GM19395 (cell line): ENCODE measurements around the gene TGM3.

Source experiments
- ATAC-seq: cut with Tn5 transposase; IDR thresholded peaks from one replicate; pipeline ENCODE4 v1.9.1; 2021; ENCODE audit warnings: mild to moderate bottlenecking, moderate library complexity; ENCODE audit not compliant: unreplicated experiment

The TGM3 gene

GRCh38 chr20:2335096-2335870 lies 39.5 kb downstream of the TGM3 start:
- ATAC-seq, result no peak

GRCh38 chr20:2336471-2336870 lies 40.7 kb downstream of the TGM3 start:
- ATAC-seq, result no peak

GRCh38 chr20:2337142-2337541 lies 41.3 kb downstream of the TGM3 start:
- ATAC-seq, result no peak

- no peak for ATAC-seq
Observed at GRCh38 chr20:2338411-2339066, 42.7 kb downstream of the TGM3 start.

- ATAC-seq, result no peak
Observed at GRCh38 chr20:2340136-2340535, 44.3 kb downstream of the TGM3 start.

- ATAC-seq, result no peak
Observed at GRCh38 chr20:2340823-2341222, 45.0 kb downstream of the TGM3 start.

- no peak for ATAC-seq
Observed at GRCh38 chr20:2341336-2341735, 45.5 kb downstream of the TGM3 start.

GRCh38 chr20:2342243-2342642 lies 46.4 kb downstream of the TGM3 start:
- ATAC-seq, result no peak

GRCh38 chr20:2346188-2346587 lies 50.4 kb downstream of the TGM3 start:
- no peak for ATAC-seq

GRCh38 chr20:2348336-2348735 lies 52.5 kb downstream of the TGM3 start:
- ATAC-seq, result no peak

- ATAC-seq, result no peak
Observed at GRCh38 chr20:2349801-2350200, 54.0 kb downstream of the TGM3 start.

- no peak for ATAC-seq
Observed at GRCh38 chr20:2350606-2351005, 54.8 kb downstream of the TGM3 start.

GRCh38 chr20:2353231-2353630 lies 57.4 kb downstream of the TGM3 start:
- ATAC-seq, result no peak

- no peak for ATAC-seq
Observed at GRCh38 chr20:2357114-2357513, 61.3 kb downstream of the TGM3 start.

- ATAC-seq, result no peak
Observed at GRCh38 chr20:2358006-2358405, 62.2 kb downstream of the TGM3 start.

GRCh38 chr20:2361035-2361593 lies 65.3 kb downstream of the TGM3 start:
- ATAC-seq, result no peak

- ATAC-seq, result no peak
Observed at GRCh38 chr20:2363187-2363586, 67.4 kb downstream of the TGM3 start.

GRCh38 chr20:2363587-2363986 lies 67.8 kb downstream of the TGM3 start:
- ATAC-seq, result no peak

- ATAC-seq, result no peak
Observed at GRCh38 chr20:2364044-2364443, 68.2 kb downstream of the TGM3 start.

- ATAC-seq, result no peak
Observed at GRCh38 chr20:2365091-2365490, 69.3 kb downstream of the TGM3 start.

GRCh38 chr20:2365666-2366065 lies 69.9 kb downstream of the TGM3 start:
- no peak for ATAC-seq

- ATAC-seq, result no peak
Observed at GRCh38 chr20:2368621-2369020, 72.8 kb downstream of the TGM3 start.
